Endothelial cell of umbilical vein (primary cell): ENCODE data around the gene PDE1C.

ENCODE experiments used
- EZH2 ChIP-seq: IDR thresholded peaks from 2 replicates; pipeline ENCODE4 v1.6.1; 2012; ENCODE audit warnings: borderline replicate concordance, low read depth, mild to moderate bottlenecking, moderate library complexity, low read length, inconsistent platforms; ENCODE audit not compliant: severe bottlenecking
- JUN ChIP-seq: IDR thresholded peaks from 2 replicates; pipeline ENCODE4 v1.6.1; 2011; ENCODE audit warnings: borderline replicate concordance, low read depth; ENCODE audit not compliant: insufficient read length, insufficient read depth
- MYC ChIP-seq: IDR thresholded peaks from one replicate; pipeline ENCODE4 v1.6.1; 2011; ENCODE audit warnings: mild to moderate bottlenecking, low read depth, low read length
- POLR2A ChIP-seq: IDR thresholded peaks from 2 replicates; pipeline ENCODE4 v1.6.1; 2012; ENCODE audit warnings: low read depth, mild to moderate bottlenecking, control low read depth, low read length
- POLR2AphosphoS5 ChIP-seq: IDR thresholded peaks from 2 replicates; pipeline ENCODE4 v1.6.1; 2012; ENCODE audit warnings: low read depth, mild to moderate bottlenecking, control low read depth, low read length, moderate library complexity; ENCODE audit not compliant: insufficient read depth
- TF ChIP-seq, protein P1 (sequence below), 2 donors: IDR thresholded peaks; 1 replicate in 1 of 2; 2 replicates in 1 of 2; pipeline ENCODE4 v1.5.1; 2011; ENCODE audit warnings: low read length in 2 of 2, mild to moderate bottlenecking in 2 of 2, moderate library complexity in 2 of 2, control low read depth in 1 of 2, inconsistent platforms in 1 of 2, low read depth in 1 of 2; ENCODE audit not compliant: insufficient read depth in 1 of 2; ENCODE audit errors: extremely low read depth in 1 of 2
- TF ChIP-seq, protein P2 (sequence below): IDR thresholded peaks from 2 replicates; pipeline ENCODE4 v1.6.1; 2011; ENCODE audit not compliant: insufficient read depth, insufficient read length

DNA sequence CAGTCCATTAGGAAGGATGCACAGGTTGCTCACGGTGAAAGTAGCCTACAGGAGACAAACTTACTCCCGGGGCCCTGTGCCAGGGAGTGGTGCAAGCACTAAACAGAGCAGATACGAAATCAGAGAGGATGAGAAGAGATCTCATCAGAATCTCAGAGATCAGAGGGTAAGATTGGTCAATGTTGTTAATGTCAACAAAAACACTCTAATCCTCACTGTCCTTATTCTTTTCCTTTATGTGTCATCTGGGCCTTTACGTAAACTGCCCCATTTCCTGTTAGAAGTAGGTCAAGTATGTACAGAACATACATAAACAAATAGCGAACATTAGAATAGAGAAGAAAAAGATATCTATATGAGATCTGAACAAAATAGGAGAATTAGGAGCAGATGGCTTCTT lies 220.1 kb downstream of the PDE1C start:
- TF ChIP-seq POLR2A (no peak), POLR2AphosphoS5 (no peak), EZH2 (no peak), MYC (no peak), JUN (no peak)
- TF ChIP-seq, protein P1, sequence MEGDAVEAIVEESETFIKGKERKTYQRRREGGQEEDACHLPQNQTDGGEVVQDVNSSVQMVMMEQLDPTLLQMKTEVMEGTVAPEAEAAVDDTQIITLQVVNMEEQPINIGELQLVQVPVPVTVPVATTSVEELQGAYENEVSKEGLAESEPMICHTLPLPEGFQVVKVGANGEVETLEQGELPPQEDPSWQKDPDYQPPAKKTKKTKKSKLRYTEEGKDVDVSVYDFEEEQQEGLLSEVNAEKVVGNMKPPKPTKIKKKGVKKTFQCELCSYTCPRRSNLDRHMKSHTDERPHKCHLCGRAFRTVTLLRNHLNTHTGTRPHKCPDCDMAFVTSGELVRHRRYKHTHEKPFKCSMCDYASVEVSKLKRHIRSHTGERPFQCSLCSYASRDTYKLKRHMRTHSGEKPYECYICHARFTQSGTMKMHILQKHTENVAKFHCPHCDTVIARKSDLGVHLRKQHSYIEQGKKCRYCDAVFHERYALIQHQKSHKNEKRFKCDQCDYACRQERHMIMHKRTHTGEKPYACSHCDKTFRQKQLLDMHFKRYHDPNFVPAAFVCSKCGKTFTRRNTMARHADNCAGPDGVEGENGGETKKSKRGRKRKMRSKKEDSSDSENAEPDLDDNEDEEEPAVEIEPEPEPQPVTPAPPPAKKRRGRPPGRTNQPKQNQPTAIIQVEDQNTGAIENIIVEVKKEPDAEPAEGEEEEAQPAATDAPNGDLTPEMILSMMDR (IDR thresholded peaks at IDR 0.05; ENCODE audit: extremely low read depth in 1 of 2, insufficient read depth in 1 of 2, low read depth in 1 of 2, low read length in 2 of 2), result no peak
- TF ChIP-seq, protein P2, sequence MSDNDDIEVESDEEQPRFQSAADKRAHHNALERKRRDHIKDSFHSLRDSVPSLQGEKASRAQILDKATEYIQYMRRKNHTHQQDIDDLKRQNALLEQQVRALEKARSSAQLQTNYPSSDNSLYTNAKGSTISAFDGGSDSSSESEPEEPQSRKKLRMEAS, result no peak
